Endodermal cell (in vitro differentiated cells): ENCODE measurements around the gene ECM1. TPM values are rescaled to one million over a fixed set of nuclear protein-coding genes. Genes with fewer than 3 reads are reported as not detected.

Experiments
- DNase-seq: peaks from one replicate; pipeline ENCODE4 v3.0.0-alpha.2; 2017
- H3K27ac ChIP-seq: 2 replicates; pipeline ENCODE4 v1.5.1; 2013; ENCODE audit warnings: mild to moderate bottlenecking, low read depth, low read length, moderate library complexity
- H3K27me3 ChIP-seq: 2 replicates; pipeline ENCODE4 v1.6.1; 2013; ENCODE audit warnings: mild to moderate bottlenecking, low read length, moderate library complexity; ENCODE audit not compliant: insufficient read depth, control insufficient read depth, poor library complexity, severe bottlenecking
- H3K36me3 ChIP-seq: 2 replicates; pipeline ENCODE4 v1.7.0; 2013; ENCODE audit warnings: mild to moderate bottlenecking, low read length, moderate library complexity; ENCODE audit not compliant: control insufficient read depth, insufficient read depth
- H3K4me1 ChIP-seq: one replicate; pipeline ENCODE4 v1.7.0; 2013; ENCODE audit warnings: low read length; ENCODE audit not compliant: control insufficient read depth, insufficient read depth
- H3K4me3 ChIP-seq: 2 replicates; pipeline ENCODE4 v1.5.1; 2013; ENCODE audit warnings: mild to moderate bottlenecking, low read length, moderate library complexity
- H3K9ac ChIP-seq: 2 replicates; pipeline ENCODE4 v1.6.1; 2013; ENCODE audit warnings: mild to moderate bottlenecking, low read length, moderate library complexity; ENCODE audit not compliant: poor library complexity, severe bottlenecking; ENCODE audit errors: extremely low read depth
- H3K9me3 ChIP-seq: 2 replicates; pipeline ENCODE4 v1.6.1; 2013; ENCODE audit warnings: mild to moderate bottlenecking, low read length, moderate library complexity; ENCODE audit not compliant: control insufficient read depth
- H3K27ac Mint-ChIP-seq: 2 replicates; pipeline ENCODE4 v1.8.0; 2020; ENCODE audit warnings: mixed read lengths
- H3K27me3 Mint-ChIP-seq: 2 replicates; pipeline ENCODE4 v1.8.0; 2021; ENCODE audit warnings: mild to moderate bottlenecking, mixed read lengths; ENCODE audit not compliant: insufficient read depth
- H3K36me3 Mint-ChIP-seq: 2 replicates; pipeline ENCODE4 v1.8.0; 2020; ENCODE audit warnings: low read depth, mixed read lengths
- H3K4me1 Mint-ChIP-seq: 2 replicates; pipeline ENCODE4 v1.8.0; 2020; ENCODE audit warnings: mixed read lengths
- H3K4me3 Mint-ChIP-seq: 2 replicates; pipeline ENCODE4 v1.8.0; 2020; ENCODE audit warnings: mild to moderate bottlenecking, moderate library complexity, mixed read lengths
- H3K9me3 Mint-ChIP-seq: 2 replicates; pipeline ENCODE4 v1.8.0; 2020; ENCODE audit warnings: mild to moderate bottlenecking, mixed read lengths
- WGBS, 2 experiments: methylation state at CpG; one replicate each; pipeline versions ENCODE4 v1.1.5 to v1.1.7; 2013; ENCODE audit warnings: missing lambda C conversion rate in 2 of 2, mixed read lengths in 1 of 2; ENCODE audit not compliant: insufficient coverage in 1 of 2, insufficient read length in 1 of 2; 5-methylcytosine and 5-hydroxymethylcytosine counted together
- total RNA-seq, 2 donors: library from RNA; stranded (reverse); fragmentation: NEBNext Ultra II Directional in 1 of 2; extraction: Animal tissue kit (Norgen Biotek cat#: 25700) in 1 of 2; gene quantifications; 2 replicates in 1 of 2; 3 replicates in 1 of 2; pipeline ENCODE4 v1.2.1, GENCODE V29; 2021
- TF ChIP-seq, protein P1 (sequence below): fragments of 200-600 bp; sonication (generic); conservative IDR thresholded peaks from 2 replicates; pipeline ENCODE4 v1.5.0; 2021; ENCODE audit warnings: antibody characterized with exemption, mild to moderate bottlenecking

The ECM1 gene
- total RNA-seq, 2 donors from 2014 or later, result 4.8 to 5.6 TPM

DNA sequence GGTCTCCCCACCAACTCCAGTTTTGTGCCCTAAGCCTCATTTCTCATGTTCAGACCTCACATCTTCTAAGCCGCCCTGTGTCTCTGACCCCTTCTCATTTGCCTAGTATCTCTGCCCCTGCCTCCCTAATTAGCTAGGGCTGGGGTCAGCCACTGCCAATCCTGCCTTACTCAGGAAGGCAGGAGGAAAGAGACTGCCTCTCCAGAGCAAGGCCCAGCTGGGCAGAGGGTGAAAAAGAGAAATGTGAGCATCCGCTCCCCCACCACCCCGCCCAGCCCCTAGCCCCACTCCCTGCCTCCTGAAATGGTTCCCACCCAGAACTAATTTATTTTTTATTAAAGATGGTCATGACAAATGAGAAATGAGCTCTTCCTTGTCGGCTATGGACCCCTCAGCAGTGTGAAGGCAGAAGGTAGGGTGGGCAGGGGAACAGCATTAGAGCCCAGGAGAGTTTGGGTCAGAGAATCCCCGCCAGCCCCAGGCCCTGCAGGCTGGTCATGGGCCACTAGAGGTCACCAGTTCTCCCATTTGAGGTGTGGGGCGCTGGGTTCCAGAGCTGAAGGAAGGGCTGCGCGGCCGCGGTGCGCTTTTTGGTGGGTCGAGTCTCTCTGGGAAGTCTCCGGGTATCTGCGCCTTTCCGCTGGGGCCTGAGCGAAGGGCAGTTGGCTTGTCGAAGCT is 52.8 kb downstream of the ECM1 start:
- Mint-ChIP-seq H3K4me3 (peak overlapping the region; percentile 65), H3K4me1 (peaks cover 42% of the 10 kb centered on the region), H3K27ac (peak overlapping the region; percentile 99), H3K27me3 (no peaks in the 10 kb centered on the region), H3K9me3 (no peaks in the 10 kb centered on the region), H3K36me3 (peaks cover 2% of the 10 kb centered on the region)
- H3K9me3 ChIP-seq, result no peaks in the 10 kb centered on the region
- peak; percentile 97 for DNase-seq
- H3K27ac ChIP-seq, result peak overlapping the region; percentile 99
- H3K9ac ChIP-seq, result peak overlapping the region; percentile 92
- WGBS, 2 experiments, result 0 to 13% methylated on average over 11 to 16 of the region's 17 CpGs
- H3K4me1 ChIP-seq, result peaks cover 10% of the 10 kb centered on the region
- TF ChIP-seq, protein P1, sequence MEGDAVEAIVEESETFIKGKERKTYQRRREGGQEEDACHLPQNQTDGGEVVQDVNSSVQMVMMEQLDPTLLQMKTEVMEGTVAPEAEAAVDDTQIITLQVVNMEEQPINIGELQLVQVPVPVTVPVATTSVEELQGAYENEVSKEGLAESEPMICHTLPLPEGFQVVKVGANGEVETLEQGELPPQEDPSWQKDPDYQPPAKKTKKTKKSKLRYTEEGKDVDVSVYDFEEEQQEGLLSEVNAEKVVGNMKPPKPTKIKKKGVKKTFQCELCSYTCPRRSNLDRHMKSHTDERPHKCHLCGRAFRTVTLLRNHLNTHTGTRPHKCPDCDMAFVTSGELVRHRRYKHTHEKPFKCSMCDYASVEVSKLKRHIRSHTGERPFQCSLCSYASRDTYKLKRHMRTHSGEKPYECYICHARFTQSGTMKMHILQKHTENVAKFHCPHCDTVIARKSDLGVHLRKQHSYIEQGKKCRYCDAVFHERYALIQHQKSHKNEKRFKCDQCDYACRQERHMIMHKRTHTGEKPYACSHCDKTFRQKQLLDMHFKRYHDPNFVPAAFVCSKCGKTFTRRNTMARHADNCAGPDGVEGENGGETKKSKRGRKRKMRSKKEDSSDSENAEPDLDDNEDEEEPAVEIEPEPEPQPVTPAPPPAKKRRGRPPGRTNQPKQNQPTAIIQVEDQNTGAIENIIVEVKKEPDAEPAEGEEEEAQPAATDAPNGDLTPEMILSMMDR, result peak; percentile 85
- H3K4me3 ChIP-seq, result peak overlapping the region; percentile 89
- peaks cover 2% of the 10 kb centered on the region for H3K36me3 ChIP-seq
- no peaks in the 10 kb centered on the region for H3K27me3 ChIP-seq

DNA sequence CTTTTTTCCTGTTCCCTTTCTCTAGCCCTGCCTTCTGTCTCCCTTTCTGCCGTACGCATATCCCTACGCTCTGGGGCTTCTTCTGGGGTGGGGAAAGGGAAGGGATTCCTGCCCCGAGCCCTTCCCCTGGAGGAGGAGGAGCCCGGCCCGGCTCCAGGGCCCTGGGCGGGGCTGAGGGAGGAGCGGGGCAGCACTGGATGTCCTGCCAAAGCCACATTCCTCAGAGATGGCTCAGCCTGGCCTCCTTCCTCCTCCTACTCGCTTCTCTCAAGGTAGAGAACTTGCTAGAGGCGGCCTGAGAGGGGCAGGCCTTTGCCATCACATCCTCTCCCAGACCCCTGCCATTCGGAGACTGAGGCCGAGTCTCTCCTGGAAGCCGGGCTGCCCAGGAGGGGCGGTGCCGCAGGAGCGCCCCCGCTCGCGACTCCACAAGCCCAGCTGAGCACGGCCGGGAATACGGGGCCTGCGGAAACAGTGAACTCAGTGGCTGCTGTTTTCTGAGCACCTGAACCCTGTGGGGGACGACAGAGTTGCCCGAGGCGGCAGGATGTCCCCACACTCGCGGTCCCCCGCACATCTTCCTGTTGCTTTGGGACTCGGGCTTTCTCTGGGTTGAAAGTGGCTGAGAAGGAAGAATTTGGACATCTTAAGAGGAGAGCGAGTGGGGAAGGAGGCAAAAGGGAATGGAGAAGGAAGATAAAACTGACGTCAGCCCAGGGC is 53.5 kb downstream of the ECM1 start:
- H3K27ac ChIP-seq, result peak overlapping the region; percentile 99
- Mint-ChIP-seq H3K4me3 (peak overlapping the region; percentile 65), H3K36me3 (peaks cover 2% of the 10 kb centered on the region), H3K9me3 (no peaks in the 10 kb centered on the region), H3K4me1 (peaks cover 40% of the 10 kb centered on the region), H3K27me3 (no peaks in the 10 kb centered on the region), H3K27ac (peak overlapping the region; percentile 99)
- no peaks in the 10 kb centered on the region for H3K36me3 ChIP-seq
- no peaks in the 10 kb centered on the region for H3K9me3 ChIP-seq
- H3K27me3 ChIP-seq, result no peaks in the 10 kb centered on the region
- peaks cover 10% of the 10 kb centered on the region for H3K4me1 ChIP-seq
- WGBS, 2 experiments, result 0 to 1% methylated on average over 6 to 32 of the region's 32 CpGs
- peak overlapping the region; percentile 92 for H3K9ac ChIP-seq
- TF ChIP-seq, protein P1, result no peak
- peak; percentile 97 for DNase-seq
- peak overlapping the region; percentile 89 for H3K4me3 ChIP-seq

DNA sequence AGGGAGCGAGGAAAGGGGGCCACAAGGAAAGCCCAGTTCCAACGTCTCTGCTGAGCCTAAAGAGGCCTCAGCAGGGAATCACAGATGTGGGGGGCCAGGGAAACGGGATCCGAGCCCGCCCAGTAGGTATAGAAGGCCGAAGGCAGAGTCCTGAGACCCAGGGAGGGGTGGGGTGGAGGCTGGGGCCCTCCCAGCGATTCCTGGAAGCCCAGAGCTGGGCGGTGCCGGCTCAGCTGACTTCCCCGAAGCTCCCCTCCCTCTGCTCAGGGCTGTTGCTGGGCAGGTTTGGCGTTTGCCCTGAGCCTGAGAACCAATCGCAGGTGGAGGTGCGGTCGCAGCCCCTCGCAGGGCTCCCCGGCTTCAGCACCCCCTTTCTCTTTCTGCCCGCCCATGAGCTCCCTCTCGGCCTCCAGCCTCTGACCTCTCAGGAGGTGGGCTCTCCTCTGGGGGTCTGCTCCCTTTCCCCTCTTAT is 54.1 kb downstream of the ECM1 start:
- no peaks in the 10 kb centered on the region for H3K9me3 Mint-ChIP-seq

More for the DNA sequence above, 54.1 kb downstream of the ECM1 start:
- Histone ChIP-seq H3K36me3 (no peaks in the 10 kb centered on the region), H3K27ac (peak overlapping the region; percentile 99), H3K9me3 (no peaks in the 10 kb centered on the region), H3K4me3 (peak overlapping the region; percentile 89), H3K4me1 (peaks cover 10% of the 10 kb centered on the region), H3K27me3 (no peaks in the 10 kb centered on the region), H3K9ac (peak overlapping the region; percentile 92)
- no peaks in the 10 kb centered on the region for H3K27me3 Mint-ChIP-seq
- 2 to 3% methylated on average over 10 to 18 of the region's 18 CpGs for whole genome bisulfite sequencing, 2 experiments
- peak; percentile 95 for DNase-seq
- TF ChIP-seq, protein P1, result no peak
- peak overlapping the region; percentile 99 for H3K27ac Mint-ChIP-seq
- H3K4me3 Mint-ChIP-seq, result peak overlapping the region; percentile 65
- peaks cover 37% of the 10 kb centered on the region for H3K4me1 Mint-ChIP-seq
- peaks cover 2% of the 10 kb centered on the region for H3K36me3 Mint-ChIP-seq
